ENCODE measurements around the gene GALNT17.

Gene GALNT17

GRCh38 chr7:71362240-71362639 is 230.3 kb downstream of the GALNT17 start:
- TF ChIP-seq ZNF384 (IDR thresholded peaks at IDR 0.05) (no peak), FOXK2 (IDR thresholded peaks at IDR 0.05) (no peak), ELF4 (IDR thresholded peaks at IDR 0.05) (no peak), FOXA1 (IDR thresholded peaks at IDR 0.05) (no peak), SP1 (IDR thresholded peaks at IDR 0.05) (no peak), CTBP1 (IDR thresholded peaks at IDR 0.05; ENCODE audit: borderline replicate concordance) (no peak), LEF1 (IDR thresholded peaks at IDR 0.05; ENCODE audit: borderline replicate concordance) (no peak), HDGF (IDR thresholded peaks at IDR 0.05; ENCODE audit: borderline replicate concordance) (no peak), FOXM1 (IDR thresholded peaks at IDR 0.05; ENCODE audit: borderline replicate concordance) (no peak), ARNT (IDR thresholded peaks at IDR 0.05) (no peak), NFRKB (IDR thresholded peaks at IDR 0.05) (no peak), TARDBP (IDR thresholded peaks at IDR 0.05) (no peak), BHLHE40 (IDR thresholded peaks at IDR 0.05; ENCODE audit: borderline replicate concordance) (no peak), L3MBTL2 (conservative IDR thresholded peaks at IDR 0.05) (no peak), SUZ12 (IDR thresholded peaks at IDR 0.05) (no peak)
- TF ChIP-seq, protein P1, sequence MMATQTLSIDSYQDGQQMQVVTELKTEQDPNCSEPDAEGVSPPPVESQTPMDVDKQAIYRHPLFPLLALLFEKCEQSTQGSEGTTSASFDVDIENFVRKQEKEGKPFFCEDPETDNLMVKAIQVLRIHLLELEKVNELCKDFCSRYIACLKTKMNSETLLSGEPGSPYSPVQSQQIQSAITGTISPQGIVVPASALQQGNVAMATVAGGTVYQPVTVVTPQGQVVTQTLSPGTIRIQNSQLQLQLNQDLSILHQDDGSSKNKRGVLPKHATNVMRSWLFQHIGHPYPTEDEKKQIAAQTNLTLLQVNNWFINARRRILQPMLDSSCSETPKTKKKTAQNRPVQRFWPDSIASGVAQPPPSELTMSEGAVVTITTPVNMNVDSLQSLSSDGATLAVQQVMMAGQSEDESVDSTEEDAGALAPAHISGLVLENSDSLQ (IDR thresholded peaks at IDR 0.05): no peak
- ChIA-PET CTCF (no interaction called here), POLR2A (no interaction called here)
- DNase-seq (ENCODE audit: extremely low spot score): no peak

DNA sequence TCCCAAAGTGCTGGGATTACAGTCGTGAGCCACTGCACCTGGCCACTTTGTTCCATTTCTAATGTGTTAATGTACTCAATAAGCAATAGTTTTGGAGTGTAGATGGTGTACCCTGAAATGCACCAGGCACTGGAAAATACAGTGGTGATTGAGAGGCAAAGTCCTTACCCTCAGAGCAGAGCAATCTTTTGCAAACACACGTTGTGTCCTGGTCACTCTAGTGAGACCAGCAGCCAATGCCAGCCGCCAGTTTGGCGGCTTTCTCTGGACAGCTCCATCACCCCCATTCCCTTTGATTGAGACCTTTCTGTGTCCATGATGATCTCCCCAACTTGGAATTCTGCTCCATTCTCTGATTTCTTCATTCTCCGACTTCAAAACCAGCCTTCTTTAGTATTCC is 231.3 kb downstream of the GALNT17 start:
- DNase-seq (ENCODE audit: extremely low spot score): no peak
- no peak for TF ChIP-seq BHLHE40 (IDR thresholded peaks at IDR 0.05; ENCODE audit: borderline replicate concordance)
- no peak for TF ChIP-seq FOXK2 (IDR thresholded peaks at IDR 0.05)
- TF ChIP-seq, protein P1 (IDR thresholded peaks at IDR 0.05): no peak
- no peak for TF ChIP-seq ARNT (IDR thresholded peaks at IDR 0.05)
- ChIA-PET POLR2A (no interaction called here), CTCF (no interaction called here)

GRCh38 chr7:71363627-71364026 is 231.7 kb downstream of the GALNT17 start:
- CTCF ChIA-PET: no interaction called here
- POLR2A ChIA-PET: no interaction called here
- TF ChIP-seq ARNT (IDR thresholded peaks at IDR 0.05) (no peak), FOXM1 (IDR thresholded peaks at IDR 0.05; ENCODE audit: borderline replicate concordance) (no peak), HDGF (IDR thresholded peaks at IDR 0.05; ENCODE audit: borderline replicate concordance) (no peak), ZNF384 (IDR thresholded peaks at IDR 0.05) (no peak), LEF1 (IDR thresholded peaks at IDR 0.05; ENCODE audit: borderline replicate concordance) (no peak), L3MBTL2 (conservative IDR thresholded peaks at IDR 0.05) (no peak), FOXK2 (IDR thresholded peaks at IDR 0.05) (no peak), NFRKB (IDR thresholded peaks at IDR 0.05) (no peak), FOXA1 (IDR thresholded peaks at IDR 0.05) (no peak)
- DNase-seq (ENCODE audit: extremely low spot score): no peak

DNA sequence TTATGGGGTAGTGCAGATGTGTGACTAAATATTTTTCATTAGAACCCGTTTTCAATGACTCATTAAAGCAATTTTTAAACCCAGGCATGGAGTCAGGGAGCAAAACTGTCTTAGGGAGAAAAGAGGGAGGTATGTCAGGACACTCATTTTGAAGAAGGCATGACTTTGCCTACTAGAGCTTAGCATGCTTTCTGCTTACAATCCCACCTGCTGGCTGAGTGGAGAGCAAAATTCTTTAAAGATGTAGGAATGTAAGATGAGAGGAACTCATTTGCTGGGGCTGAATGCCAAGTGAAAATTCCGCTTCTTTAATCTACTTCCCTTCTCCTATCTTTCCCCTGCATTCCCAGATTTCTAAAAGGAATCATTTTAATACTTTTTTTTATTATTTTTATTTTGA is 232.6 kb downstream of the GALNT17 start:
- no peak for DNase-seq (ENCODE audit: extremely low spot score)
- ChIA-PET CTCF (no interaction called here), POLR2A (no interaction called here)
- no peak for TF ChIP-seq FOXK2 (IDR thresholded peaks at IDR 0.05)
- TF ChIP-seq L3MBTL2 (conservative IDR thresholded peaks at IDR 0.05): no peak
- TF ChIP-seq FOXM1 (IDR thresholded peaks at IDR 0.05; ENCODE audit: borderline replicate concordance): no peak
- TF ChIP-seq ARNT (IDR thresholded peaks at IDR 0.05): no peak
- TF ChIP-seq HDGF (IDR thresholded peaks at IDR 0.05; ENCODE audit: borderline replicate concordance): no peak
- TF ChIP-seq BHLHE40 (IDR thresholded peaks at IDR 0.05; ENCODE audit: borderline replicate concordance): no peak
- TF ChIP-seq FOXA1 (IDR thresholded peaks at IDR 0.05): no peak
- TF ChIP-seq, protein P1 (IDR thresholded peaks at IDR 0.05): no peak
- TF ChIP-seq CTBP1 (IDR thresholded peaks at IDR 0.05; ENCODE audit: borderline replicate concordance): no peak
- TF ChIP-seq SUZ12 (IDR thresholded peaks at IDR 0.05): no peak
- no peak for TF ChIP-seq NFRKB (IDR thresholded peaks at IDR 0.05)
- TF ChIP-seq TARDBP (IDR thresholded peaks at IDR 0.05): no peak
- TF ChIP-seq ZNF384 (IDR thresholded peaks at IDR 0.05): no peak
- no peak for TF ChIP-seq LEF1 (IDR thresholded peaks at IDR 0.05; ENCODE audit: borderline replicate concordance)
- no peak for TF ChIP-seq ELF4 (IDR thresholded peaks at IDR 0.05)
- TF ChIP-seq SP1 (IDR thresholded peaks at IDR 0.05): no peak

GRCh38 chr7:71372991-71373390 is 241.0 kb downstream of the GALNT17 start:
- ChIA-PET CTCF (no interaction called here), POLR2A (no interaction called here)
- TF ChIP-seq SP1 (IDR thresholded peaks at IDR 0.05) (no peak), ZNF384 (IDR thresholded peaks at IDR 0.05) (no peak), BHLHE40 (IDR thresholded peaks at IDR 0.05; ENCODE audit: borderline replicate concordance) (no peak), SUZ12 (IDR thresholded peaks at IDR 0.05) (no peak), FOXK2 (IDR thresholded peaks at IDR 0.05) (no peak), FOXM1 (IDR thresholded peaks at IDR 0.05; ENCODE audit: borderline replicate concordance) (no peak), L3MBTL2 (conservative IDR thresholded peaks at IDR 0.05) (no peak)
- no peak for DNase-seq (ENCODE audit: extremely low spot score)

DNA sequence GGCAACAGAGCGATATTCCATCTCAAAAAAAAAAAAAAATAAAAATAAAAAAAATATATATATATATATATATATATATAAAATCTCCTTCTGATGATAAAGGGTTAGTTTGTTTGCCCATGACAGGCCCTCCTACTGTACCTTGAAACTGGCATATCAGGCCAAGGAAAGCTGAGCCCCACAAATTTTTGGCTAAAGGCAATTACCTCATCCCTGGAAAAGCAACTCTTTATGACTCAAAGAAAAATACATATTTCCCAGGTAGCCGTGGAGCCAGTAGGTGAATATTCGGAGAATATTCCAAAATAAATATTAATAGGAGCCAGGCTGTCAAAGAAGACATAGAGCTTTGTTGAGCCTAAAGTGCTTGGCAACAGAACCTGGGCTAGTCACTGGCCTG is 245.1 kb downstream of the GALNT17 start:
- no peak for DNase-seq (ENCODE audit: extremely low spot score)
- ChIA-PET POLR2A (no interaction called here), CTCF (no interaction called here)
- TF ChIP-seq ARNT (IDR thresholded peaks at IDR 0.05) (no peak), TARDBP (IDR thresholded peaks at IDR 0.05) (no peak), FOXK2 (IDR thresholded peaks at IDR 0.05) (no peak)

DNA sequence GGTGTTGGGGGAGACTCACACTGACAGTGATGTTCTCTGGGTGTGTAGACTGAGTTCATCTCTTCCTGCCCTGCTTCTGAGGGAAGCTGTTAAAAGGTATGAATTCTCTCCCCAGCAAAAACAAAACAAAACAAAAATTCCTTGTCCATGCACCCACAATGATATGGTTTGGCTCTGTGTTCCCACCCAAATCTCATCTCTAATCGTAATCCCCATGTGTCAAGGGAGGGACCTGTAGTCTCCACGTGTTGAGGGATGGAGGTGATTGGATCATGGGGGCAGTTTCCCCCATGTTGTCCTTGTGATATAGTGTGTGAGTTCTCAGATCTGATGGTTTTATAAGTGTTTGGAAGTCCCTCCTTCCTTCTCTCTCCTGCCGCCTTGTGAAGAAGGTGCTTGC is 245.5 kb downstream of the GALNT17 start:
- TF ChIP-seq CTBP1 (IDR thresholded peaks at IDR 0.05; ENCODE audit: borderline replicate concordance) (no peak), ARNT (IDR thresholded peaks at IDR 0.05) (no peak), HDGF (IDR thresholded peaks at IDR 0.05; ENCODE audit: borderline replicate concordance) (no peak), FOXM1 (IDR thresholded peaks at IDR 0.05; ENCODE audit: borderline replicate concordance) (no peak), LEF1 (IDR thresholded peaks at IDR 0.05; ENCODE audit: borderline replicate concordance) (no peak), L3MBTL2 (conservative IDR thresholded peaks at IDR 0.05) (no peak), FOXK2 (IDR thresholded peaks at IDR 0.05) (no peak), ZNF384 (IDR thresholded peaks at IDR 0.05) (no peak), NFRKB (IDR thresholded peaks at IDR 0.05) (no peak), FOXA1 (IDR thresholded peaks at IDR 0.05) (no peak), TARDBP (IDR thresholded peaks at IDR 0.05) (no peak), ELF4 (IDR thresholded peaks at IDR 0.05) (no peak), SP1 (IDR thresholded peaks at IDR 0.05) (no peak), SUZ12 (IDR thresholded peaks at IDR 0.05) (no peak)
- TF ChIP-seq, protein P1 (IDR thresholded peaks at IDR 0.05): no peak
- ChIA-PET POLR2A (no interaction called here), CTCF (no interaction called here)
- DNase-seq (ENCODE audit: extremely low spot score): no peak
